ENCODE results near the gene GPC5. TPM values are rescaled to one million over a fixed set of nuclear protein-coding genes. Genes with fewer than 3 reads are reported as not detected.

GPC5 gene
- total RNA-seq, 2 donors from 2014 or later: 0.22 to 0.51 TPM

DNA sequence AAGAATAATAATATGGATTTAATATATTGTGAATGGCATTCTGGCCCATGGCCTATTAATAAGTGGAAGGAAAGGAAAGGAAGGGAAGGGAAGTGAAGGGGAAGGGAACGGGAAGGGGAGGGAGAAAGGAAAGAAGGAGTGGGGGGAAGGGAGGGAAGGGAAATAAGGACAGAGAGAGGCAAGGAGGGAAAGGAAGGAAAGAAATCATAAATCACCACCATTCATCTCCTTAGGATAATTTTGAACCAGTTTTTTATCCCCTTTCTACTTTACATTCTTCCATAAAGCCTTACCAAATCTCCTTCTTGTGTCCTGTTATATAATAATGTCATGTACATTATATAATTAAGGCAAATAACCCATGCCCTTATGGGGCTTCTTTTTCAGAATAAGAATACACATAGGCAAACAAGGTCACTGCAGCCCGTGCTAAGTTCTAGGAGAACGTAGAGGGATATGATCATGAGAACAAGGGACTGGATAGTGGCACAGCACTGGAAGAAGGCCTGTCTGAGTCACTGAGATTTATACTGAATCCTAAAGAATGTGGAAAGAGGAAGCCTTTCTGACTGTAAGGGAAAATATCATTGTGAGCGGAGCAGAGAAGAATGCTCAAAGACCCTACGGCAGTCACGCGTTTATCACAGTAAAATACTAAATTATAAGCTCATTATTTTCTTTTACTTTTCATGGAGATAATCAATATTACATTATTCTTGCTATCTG is 1383.7 kb downstream of the GPC5 start:
- no peak overlapping the region for H3K4me3 Mint-ChIP-seq
- no peak for DNase-seq
- Histone ChIP-seq H3K4me3 (ENCODE audit: low read length) (no peak overlapping the region), H3K27me3 (ENCODE audit: control insufficient read depth, insufficient read depth, low read length, poor library complexity, severe bottlenecking) (no peaks in the 10 kb centered on the region), H3K36me3 (ENCODE audit: control insufficient read depth, insufficient read depth, low read length) (no peaks in the 10 kb centered on the region), H3K9ac (ENCODE audit: extremely low read depth, low read length, poor library complexity, severe bottlenecking) (no peak overlapping the region), H3K9me3 (ENCODE audit: control insufficient read depth, low read length) (no peaks in the 10 kb centered on the region), H3K4me1 (ENCODE audit: control insufficient read depth, insufficient read depth, low read length) (no peaks in the 10 kb centered on the region), H3K27ac (ENCODE audit: low read depth, low read length) (no peak overlapping the region)
- WGBS, 2 experiments (ENCODE audit: insufficient coverage in 1 of 2, insufficient read length in 1 of 2): 92 to 94% methylated on average over 2 to 4 of the region's 7 CpGs
- no peak overlapping the region for H3K27ac Mint-ChIP-seq
- no peaks in the 10 kb centered on the region for H3K36me3 Mint-ChIP-seq (ENCODE audit: low read depth)
- H3K4me1 Mint-ChIP-seq: no peaks in the 10 kb centered on the region
- TF ChIP-seq, protein P1, sequence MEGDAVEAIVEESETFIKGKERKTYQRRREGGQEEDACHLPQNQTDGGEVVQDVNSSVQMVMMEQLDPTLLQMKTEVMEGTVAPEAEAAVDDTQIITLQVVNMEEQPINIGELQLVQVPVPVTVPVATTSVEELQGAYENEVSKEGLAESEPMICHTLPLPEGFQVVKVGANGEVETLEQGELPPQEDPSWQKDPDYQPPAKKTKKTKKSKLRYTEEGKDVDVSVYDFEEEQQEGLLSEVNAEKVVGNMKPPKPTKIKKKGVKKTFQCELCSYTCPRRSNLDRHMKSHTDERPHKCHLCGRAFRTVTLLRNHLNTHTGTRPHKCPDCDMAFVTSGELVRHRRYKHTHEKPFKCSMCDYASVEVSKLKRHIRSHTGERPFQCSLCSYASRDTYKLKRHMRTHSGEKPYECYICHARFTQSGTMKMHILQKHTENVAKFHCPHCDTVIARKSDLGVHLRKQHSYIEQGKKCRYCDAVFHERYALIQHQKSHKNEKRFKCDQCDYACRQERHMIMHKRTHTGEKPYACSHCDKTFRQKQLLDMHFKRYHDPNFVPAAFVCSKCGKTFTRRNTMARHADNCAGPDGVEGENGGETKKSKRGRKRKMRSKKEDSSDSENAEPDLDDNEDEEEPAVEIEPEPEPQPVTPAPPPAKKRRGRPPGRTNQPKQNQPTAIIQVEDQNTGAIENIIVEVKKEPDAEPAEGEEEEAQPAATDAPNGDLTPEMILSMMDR (conservative IDR thresholded peaks at IDR 0.05): no peak
- no peaks in the 10 kb centered on the region for H3K27me3 Mint-ChIP-seq (ENCODE audit: insufficient read depth)
- H3K9me3 Mint-ChIP-seq: no peaks in the 10 kb centered on the region

DNA sequence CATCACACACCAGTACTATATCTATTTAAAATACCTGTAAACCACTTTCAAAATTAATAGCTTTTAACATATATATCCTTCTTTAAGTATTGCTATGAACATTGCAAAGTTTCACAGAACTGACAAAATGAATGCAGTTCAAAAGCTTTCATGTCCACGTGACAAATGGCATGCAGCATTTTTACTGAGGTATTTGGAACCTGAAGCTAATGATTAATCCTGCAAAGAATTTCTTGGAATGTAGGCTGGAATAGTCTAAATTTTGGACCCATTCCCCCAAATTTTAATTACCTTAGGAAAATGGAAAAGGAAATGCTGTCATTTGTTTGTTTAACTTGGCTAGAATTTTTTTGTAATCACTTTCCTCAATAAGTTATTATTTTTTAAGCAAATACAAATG is 1404.4 kb downstream of the GPC5 start:
- Histone ChIP-seq H3K27ac (ENCODE audit: low read depth, low read length) (no peak overlapping the region), H3K9me3 (ENCODE audit: control insufficient read depth, low read length) (no peaks in the 10 kb centered on the region), H3K27me3 (ENCODE audit: control insufficient read depth, insufficient read depth, low read length, poor library complexity, severe bottlenecking) (no peaks in the 10 kb centered on the region), H3K4me1 (ENCODE audit: control insufficient read depth, insufficient read depth, low read length) (no peaks in the 10 kb centered on the region), H3K36me3 (ENCODE audit: control insufficient read depth, insufficient read depth, low read length) (no peaks in the 10 kb centered on the region), H3K9ac (ENCODE audit: extremely low read depth, low read length, poor library complexity, severe bottlenecking) (no peak overlapping the region), H3K4me3 (ENCODE audit: low read length) (no peak overlapping the region)
- DNase-seq: no peak
- Mint-ChIP-seq H3K27ac (no peak overlapping the region), H3K9me3 (no peaks in the 10 kb centered on the region), H3K4me1 (no peaks in the 10 kb centered on the region), H3K4me3 (no peak overlapping the region), H3K36me3 (ENCODE audit: low read depth) (no peaks in the 10 kb centered on the region), H3K27me3 (ENCODE audit: insufficient read depth) (no peaks in the 10 kb centered on the region)
- TF ChIP-seq, protein P1 (conservative IDR thresholded peaks at IDR 0.05): no peak
- 85 to 100% methylated on average over 1 of the region's 1 CpG for WGBS, 2 experiments (ENCODE audit: insufficient coverage in 1 of 2, insufficient read length in 1 of 2)

DNA sequence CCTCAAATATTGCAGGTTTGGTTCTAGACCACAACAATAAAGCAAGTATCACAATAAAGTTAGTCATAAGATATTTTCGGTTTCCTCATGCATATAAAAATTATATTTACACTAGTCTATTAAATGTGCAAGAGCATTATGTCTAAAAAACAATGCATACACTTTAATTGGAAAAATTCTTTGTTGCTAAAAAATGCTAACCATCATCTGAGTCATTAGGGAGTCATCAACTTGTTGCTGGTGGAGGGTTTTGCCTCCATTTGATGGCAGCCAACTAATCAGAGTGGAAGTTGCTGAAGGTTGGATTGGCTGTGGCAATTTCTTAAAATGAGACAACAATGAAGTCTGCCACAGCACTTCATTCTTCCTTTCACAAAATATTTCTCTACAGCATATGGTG is 1405.9 kb downstream of the GPC5 start:
- Histone ChIP-seq H3K27ac (ENCODE audit: low read depth, low read length) (no peak overlapping the region), H3K27me3 (ENCODE audit: control insufficient read depth, insufficient read depth, low read length, poor library complexity, severe bottlenecking) (no peaks in the 10 kb centered on the region), H3K9ac (ENCODE audit: extremely low read depth, low read length, poor library complexity, severe bottlenecking) (no peak overlapping the region), H3K9me3 (ENCODE audit: control insufficient read depth, low read length) (no peaks in the 10 kb centered on the region), H3K36me3 (ENCODE audit: control insufficient read depth, insufficient read depth, low read length) (no peaks in the 10 kb centered on the region), H3K4me3 (ENCODE audit: low read length) (no peak overlapping the region), H3K4me1 (ENCODE audit: control insufficient read depth, insufficient read depth, low read length) (no peaks in the 10 kb centered on the region)
- TF ChIP-seq, protein P1 (conservative IDR thresholded peaks at IDR 0.05): no peak
- DNase-seq: no peak
- no peaks in the 10 kb centered on the region for H3K27me3 Mint-ChIP-seq (ENCODE audit: insufficient read depth)
- H3K36me3 Mint-ChIP-seq (ENCODE audit: low read depth): no peaks in the 10 kb centered on the region
- H3K9me3 Mint-ChIP-seq: no peaks in the 10 kb centered on the region
- WGBS, 2 experiments (ENCODE audit: insufficient coverage in 1 of 2, insufficient read length in 1 of 2): no CpG with 5 or more reads among the region's 1 CpG
- no peak overlapping the region for H3K27ac Mint-ChIP-seq
- H3K4me1 Mint-ChIP-seq: no peaks in the 10 kb centered on the region
- H3K4me3 Mint-ChIP-seq: no peak overlapping the region
